NCI-H226 (cell line): ENCODE data around the gene KRTAP23-1.

Experiments used
- DNase-seq: peaks from one replicate; pipeline ENCODE4 v3.0.0-alpha.2; 2015

Gene KRTAP23-1

GRCh38 chr21:30305136-30305535, 43.3 kb downstream of the KRTAP23-1 start:
- DNase-seq: no peak
